Body of pancreas (tissue), 4 donors: Measurements from ENCODE around the gene OR51G1. TPM values are rescaled to one million over a fixed set of nuclear protein-coding genes. Genes with fewer than 3 reads are reported as not detected.

Experiments used
- ATAC-seq: fragments of 150-250 bp; one replicate; pipeline ENCODE4 v1.9.1; 2016
- DNase-seq, 4 donors: peaks; one replicate each; pipeline ENCODE4 v3.0.0-alpha.2; 2019
- H3K27ac ChIP-seq, 4 donors: fragments of 200-600 bp; sonication (generic); 1 replicate in 3 of 4; 2 replicates in 1 of 4; pipeline versions ENCODE4 v1.5.1 to v1.6.1; 2016 to 2019; ENCODE audit warnings: mild to moderate bottlenecking in 1 of 4, mixed read lengths in 1 of 4, moderate library complexity in 1 of 4
- H3K27me3 ChIP-seq, 2 donors: fragments of 200-600 bp; sonication (generic); one replicate each; pipeline ENCODE4 v1.6.0; 2016; ENCODE audit warnings: mild to moderate bottlenecking in 1 of 2
- H3K36me3 ChIP-seq, 2 donors: fragments of 200-600 bp; sonication (generic); replicated peaks in 1 of 2; 2 replicates each; pipeline ENCODE4 v1.5.1; 2016; ENCODE audit warnings: low read depth in 2 of 2; ENCODE audit not compliant: insufficient read depth in 1 of 2
- H3K4me1 ChIP-seq: fragments of 200-600 bp; sonication (generic); one replicate; pipeline ENCODE4 v1.6.0; 2016
- H3K4me3 ChIP-seq, 2 donors: fragments of 200-600 bp; sonication (generic); 1 replicate in 1 of 2; 2 replicates in 1 of 2; pipeline ENCODE4 v1.5.1; 2016 to 2019
- H3K9me3 ChIP-seq, 3 donors: fragments of 200-600 bp; sonication (generic); 1 replicate in 2 of 3; 2 replicates in 1 of 3; pipeline ENCODE4 v1.5.1; 2016
- POLR2A ChIP-seq, 3 donors: fragments of 450-650 bp; IDR thresholded peaks; one replicate each; pipeline ENCODE4 v1.6.1; 2016; ENCODE audit warnings: antibody characterized with exemption in 3 of 3, mild to moderate bottlenecking in 2 of 3
- WGBS, 2 donors: methylation state at CpG; one replicate each; pipeline ENCODE4 v1.1.5; 2017; 5-methylcytosine and 5-hydroxymethylcytosine counted together
- intact Hi-C: fragments of 100-400 bp; cut with DNase I; formaldehyde crosslinking; loops from one replicate; pipeline ENCODE4 v1.15.1; 2023
- total RNA-seq, 2 donors: library from RNA; depleted of rRNA; stranded (reverse); fragments of >200 nt; gene quantifications; one replicate each; pipeline ENCODE4 v1.1.0, GENCODE V29; 2016
- TF ChIP-seq, protein P1 (sequence below), 7 experiments: fragments of 450-650 bp in 4 of 7; fragments of 200-600 bp in 3 of 7; sonication (generic) in 3 of 7; IDR thresholded peaks; one replicate each; pipeline ENCODE4 v1.5.1; 2016 to 2019; ENCODE audit warnings: antibody characterized with exemption in 7 of 7

OR51G1 gene
- total RNA-seq, 2 donors from 2014 or later: not detected

DNA sequence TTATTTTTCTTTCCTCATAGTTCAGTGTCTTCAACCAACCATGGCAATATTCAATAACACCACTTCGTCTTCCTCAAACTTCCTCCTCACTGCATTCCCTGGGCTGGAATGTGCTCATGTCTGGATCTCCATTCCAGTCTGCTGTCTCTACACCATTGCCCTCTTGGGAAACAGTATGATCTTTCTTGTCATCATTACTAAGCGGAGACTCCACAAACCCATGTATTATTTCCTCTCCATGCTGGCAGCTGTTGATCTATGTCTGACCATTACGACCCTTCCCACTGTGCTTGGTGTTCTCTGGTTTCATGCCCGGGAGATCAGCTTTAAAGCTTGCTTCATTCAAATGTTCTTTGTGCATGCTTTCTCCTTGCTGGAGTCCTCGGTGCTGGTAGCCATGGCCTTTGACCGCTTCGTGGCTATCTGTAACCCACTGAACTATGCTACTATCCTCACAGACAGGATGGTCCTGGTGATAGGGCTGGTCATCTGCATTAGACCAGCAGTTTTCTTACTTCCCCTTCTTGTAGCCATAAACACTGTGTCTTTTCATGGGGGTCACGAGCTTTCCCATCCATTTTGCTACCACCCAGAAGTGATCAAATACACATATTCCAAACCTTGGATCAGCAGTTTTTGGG, 42.2 kb downstream of the OR51G1 start, which contains the start of gene OR51T1:
Gene OR51T1, plus strand, starts transcription at position 41 of the 641 bp plus-strand sequence. Its CDS starts 0 bp downstream, at position 41.
- Histone ChIP-seq H3K4me1 (no peaks in the 10 kb centered on the region), H3K36me3 (no peaks in the 10 kb centered on the region), H3K9me3 (no peaks in the 10 kb centered on the region), H3K27ac (no peak within 1 kb of the TSS), H3K27me3 (no peaks in the 10 kb centered on the region), H3K4me3 (no peak within 1 kb of the TSS)
- intact Hi-C loops: no loop called here
- WGBS, 2 donors: 69 to 76% methylated on average over 8 of the region's 8 CpGs
- DNase-seq (no peak), ATAC-seq (no peak)
- TF ChIP-seq, protein P1, sequence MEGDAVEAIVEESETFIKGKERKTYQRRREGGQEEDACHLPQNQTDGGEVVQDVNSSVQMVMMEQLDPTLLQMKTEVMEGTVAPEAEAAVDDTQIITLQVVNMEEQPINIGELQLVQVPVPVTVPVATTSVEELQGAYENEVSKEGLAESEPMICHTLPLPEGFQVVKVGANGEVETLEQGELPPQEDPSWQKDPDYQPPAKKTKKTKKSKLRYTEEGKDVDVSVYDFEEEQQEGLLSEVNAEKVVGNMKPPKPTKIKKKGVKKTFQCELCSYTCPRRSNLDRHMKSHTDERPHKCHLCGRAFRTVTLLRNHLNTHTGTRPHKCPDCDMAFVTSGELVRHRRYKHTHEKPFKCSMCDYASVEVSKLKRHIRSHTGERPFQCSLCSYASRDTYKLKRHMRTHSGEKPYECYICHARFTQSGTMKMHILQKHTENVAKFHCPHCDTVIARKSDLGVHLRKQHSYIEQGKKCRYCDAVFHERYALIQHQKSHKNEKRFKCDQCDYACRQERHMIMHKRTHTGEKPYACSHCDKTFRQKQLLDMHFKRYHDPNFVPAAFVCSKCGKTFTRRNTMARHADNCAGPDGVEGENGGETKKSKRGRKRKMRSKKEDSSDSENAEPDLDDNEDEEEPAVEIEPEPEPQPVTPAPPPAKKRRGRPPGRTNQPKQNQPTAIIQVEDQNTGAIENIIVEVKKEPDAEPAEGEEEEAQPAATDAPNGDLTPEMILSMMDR (IDR thresholded peaks at IDR 0.05): no peak
- no peak for TF ChIP-seq POLR2A (IDR thresholded peaks at IDR 0.05)

DNA sequence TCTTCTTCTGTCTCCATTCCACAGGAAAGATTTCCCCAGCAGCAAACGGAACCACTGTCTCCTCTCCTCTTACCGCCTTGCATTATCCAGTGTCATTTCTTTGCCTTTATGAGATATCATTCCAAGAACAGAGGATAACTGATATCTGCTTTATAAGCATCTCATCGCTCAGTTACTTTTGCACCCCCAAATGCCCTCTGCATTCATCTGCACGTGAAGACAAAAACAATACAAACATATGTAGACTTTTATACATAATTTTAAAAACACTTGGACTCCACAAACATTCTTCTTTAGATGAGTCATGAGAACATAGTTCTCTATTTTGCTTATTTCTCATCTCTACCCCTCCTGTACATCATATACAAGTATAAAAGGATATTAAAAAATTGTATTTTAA, 43.0 kb downstream of the OR51G1 start:
- Histone ChIP-seq H3K36me3 (no peaks in the 10 kb centered on the region), H3K4me1 (no peaks in the 10 kb centered on the region), H3K4me3 (no peak overlapping the region), H3K27ac (no peak overlapping the region), H3K27me3 (no peaks in the 10 kb centered on the region), H3K9me3 (no peaks in the 10 kb centered on the region)
- intact Hi-C loops: no loop called here
- DNase-seq (no peak), ATAC-seq (no peak)
- WGBS, 2 donors: 70 to 85% methylated on average over 4 of the region's 4 CpGs
- no peak for TF ChIP-seq POLR2A (IDR thresholded peaks at IDR 0.05)
- TF ChIP-seq, protein P1 (IDR thresholded peaks at IDR 0.05): no peak

Other genes with a start within 250 kb of the OR51G1 start
- not detected for gene OR51E2, start 226.5 kb downstream of the OR51G1 start, total RNA-seq
- gene MMP26, start 219.6 kb downstream of the OR51G1 start, total RNA-seq: not detected
- gene OR51F1, start 154.4 kb downstream of the OR51G1 start, total RNA-seq: not detected
- not detected for gene OR52R1, start 120.0 kb downstream of the OR51G1 start, total RNA-seq
- not detected for gene OR51F2, start 103.0 kb downstream of the OR51G1 start, total RNA-seq
- not detected for gene OR51S1, start 75.1 kb downstream of the OR51G1 start, total RNA-seq
- not detected for gene OR51T1, start 42.4 kb downstream of the OR51G1 start, total RNA-seq
- gene OR51A7, start 20.6 kb downstream of the OR51G1 start, total RNA-seq: not detected
- not detected for gene OR51G2, start 5.0 kb downstream of the OR51G1 start, total RNA-seq
- not detected for gene OR51A4, start 23.3 kb upstream of the OR51G1 start, total RNA-seq
- gene OR51A2, start 31.4 kb upstream of the OR51G1 start, total RNA-seq: not detected
- gene OR51L1, start 70.5 kb upstream of the OR51G1 start, total RNA-seq: not detected
- gene OR52J3, start 122.2 kb upstream of the OR51G1 start, total RNA-seq: not detected
- gene OR52E2, start 135.3 kb upstream of the OR51G1 start, total RNA-seq: not detected
- not detected for gene OR52E1, start 145.2 kb upstream of the OR51G1 start, total RNA-seq
- not detected for gene OR52A5, start 214.0 kb upstream of the OR51G1 start, total RNA-seq
- not detected for gene OR52A1, start 230.4 kb upstream of the OR51G1 start, total RNA-seq